ENCODE data around the gene HSPA1B.

The HSPA1B gene

DNA sequence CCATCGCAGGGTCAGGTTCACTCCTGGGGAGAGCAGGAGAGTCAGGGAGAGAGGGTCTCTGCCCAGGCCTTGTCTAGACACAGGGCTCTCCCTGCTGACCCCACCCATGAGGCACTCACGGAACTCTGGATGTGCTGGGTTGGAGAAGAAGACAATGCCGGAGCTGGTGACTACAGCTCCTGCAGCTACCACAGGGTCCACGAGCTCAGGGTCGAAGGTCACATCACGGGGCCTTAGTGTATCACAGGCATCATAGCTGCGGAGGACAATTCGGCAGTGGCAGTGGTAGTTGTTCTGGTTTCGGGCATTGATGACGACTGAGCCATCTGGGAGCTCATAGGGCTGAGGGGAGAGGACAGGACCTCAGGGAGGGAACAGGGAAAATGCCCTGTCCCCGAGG lies 32.4 kb downstream of the HSPA1B start (continued):
- TF ChIP-seq TRIM28 (IDR thresholded peaks at IDR 0.05; ENCODE audit: borderline replicate concordance, low read length), result no peak

DNA sequence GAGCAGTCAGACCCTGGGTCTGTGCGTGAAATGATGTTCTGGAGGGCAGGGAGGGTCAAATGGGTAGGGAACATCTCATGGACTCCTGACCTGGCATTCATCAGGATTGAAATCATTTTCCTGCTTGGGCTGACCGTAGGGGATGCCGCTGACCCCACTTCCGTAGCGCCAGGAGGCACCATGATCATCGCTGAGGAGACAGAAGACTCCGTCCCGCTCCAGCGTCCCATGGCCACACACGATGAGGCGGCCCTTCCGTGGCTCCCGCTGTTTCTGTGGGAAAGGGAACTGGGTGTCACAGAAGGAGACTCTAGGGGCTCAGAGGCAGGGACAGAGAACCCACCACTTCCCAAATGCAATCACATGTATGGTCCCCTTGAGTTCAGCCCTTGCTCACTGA lies 32.8 kb downstream of the HSPA1B start:
- Histone ChIP-seq H3K27ac (ENCODE audit: extremely low read depth, low read depth, low read length) (no peak overlapping the region), H3K4me3 (ENCODE audit: low read depth, low read length) (no peak overlapping the region), H3K9me3 (ENCODE audit: control insufficient read depth, insufficient read depth, low read depth, low read length) (no peaks in the 10 kb centered on the region), H3K4me1 (ENCODE audit: control insufficient read depth, insufficient read depth, low read length) (no peaks in the 10 kb centered on the region), H3K36me3 (ENCODE audit: control insufficient read depth in 2 of 2, insufficient read depth in 1 of 2, low read length in 2 of 2) (peaks cover 0 to 44% of the 10 kb centered on the region in 2 experiments; a peak in 2 of 3 replicates)
- POLR2A ChIA-PET, result interaction anchor here (0.5 to 2.0 kb wide), 4 partner anchors 19 to 46 kb away, joined by 3 to 7 read pairs (median 4); partner anchors contain the start of gene HSPA1B
- CTCF ChIA-PET, result interaction anchor here (0.9 to 1.5 kb wide), 3 partner anchors 79 to 188 kb away, joined by 3 to 4 read pairs (median 3); no protein-coding TSS in a partner anchor
- TF ChIP-seq GLIS2 (tag by site-specific recombination; IDR thresholded peaks at IDR 0.05) (no peak), ZNF514 (tag by site-specific recombination; IDR thresholded peaks at IDR 0.05) (no peak), ZNF747 (tag by site-specific recombination; IDR thresholded peaks at IDR 0.05) (no peak), ZNF580 (tag by site-specific recombination; IDR thresholded peaks at IDR 0.05) (no peak), ZNF350 (tag by site-specific recombination; IDR thresholded peaks at IDR 0.05) (no peak), ZBTB1 (tag by site-specific recombination; IDR thresholded peaks at IDR 0.05) (no peak), ZNF26 (tag by site-specific recombination; IDR thresholded peaks at IDR 0.05) (no peak), ZNF473 (tag by site-specific recombination; IDR thresholded peaks at IDR 0.05) (no peak), ZNF155 (tag by site-specific recombination; IDR thresholded peaks at IDR 0.05) (no peak), ZNF596 (tag by site-specific recombination; IDR thresholded peaks at IDR 0.05) (no peak), SETDB1 (IDR thresholded peaks at IDR 0.05; ENCODE audit: insufficient read length, low read length) (no peak), ZNF174 (tag by site-specific recombination; IDR thresholded peaks at IDR 0.05) (no peak), ZSCAN30 (tag by site-specific recombination; IDR thresholded peaks at IDR 0.05) (no peak), ZBTB6 (tag by site-specific recombination; IDR thresholded peaks at IDR 0.05) (no peak), ZNF670 (tag by site-specific recombination; IDR thresholded peaks at IDR 0.05; ENCODE audit: low read depth) (no peak), ZNF23 (tag by site-specific recombination; IDR thresholded peaks at IDR 0.05; ENCODE audit: borderline replicate concordance) (no peak), BCL11A (tag by site-specific recombination; IDR thresholded peaks at IDR 0.05; ENCODE audit: low read depth) (no peak), ZNF768 (tag by site-specific recombination; IDR thresholded peaks at IDR 0.05) (no peak)
- TF ChIP-seq, protein P1, sequence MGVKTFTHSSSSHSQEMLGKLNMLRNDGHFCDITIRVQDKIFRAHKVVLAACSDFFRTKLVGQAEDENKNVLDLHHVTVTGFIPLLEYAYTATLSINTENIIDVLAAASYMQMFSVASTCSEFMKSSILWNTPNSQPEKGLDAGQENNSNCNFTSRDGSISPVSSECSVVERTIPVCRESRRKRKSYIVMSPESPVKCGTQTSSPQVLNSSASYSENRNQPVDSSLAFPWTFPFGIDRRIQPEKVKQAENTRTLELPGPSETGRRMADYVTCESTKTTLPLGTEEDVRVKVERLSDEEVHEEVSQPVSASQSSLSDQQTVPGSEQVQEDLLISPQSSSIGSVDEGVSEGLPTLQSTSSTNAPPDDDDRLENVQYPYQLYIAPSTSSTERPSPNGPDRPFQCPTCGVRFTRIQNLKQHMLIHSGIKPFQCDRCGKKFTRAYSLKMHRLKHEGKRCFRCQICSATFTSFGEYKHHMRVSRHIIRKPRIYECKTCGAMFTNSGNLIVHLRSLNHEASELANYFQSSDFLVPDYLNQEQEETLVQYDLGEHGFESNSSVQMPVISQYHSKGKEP (tag by site-specific recombination; IDR thresholded peaks at IDR 0.05), result no peak

- CTCF ChIA-PET, result interaction anchor here (0.5 to 1.5 kb wide), 2 partner anchors 78 to 199 kb away, joined by 3 to 7 read pairs; no protein-coding TSS in a partner anchor
- TF ChIP-seq PATZ1 (tag by site-specific recombination; IDR thresholded peaks at IDR 0.05), result no peak
- TF ChIP-seq ZFP37 (tag by site-specific recombination; IDR thresholded peaks at IDR 0.05), result no peak
- no peak for TF ChIP-seq ZNF433 (tag by site-specific recombination; IDR thresholded peaks at IDR 0.05; ENCODE audit: low read depth)
- no peak for TF ChIP-seq KLF10 (tag by site-specific recombination; IDR thresholded peaks at IDR 0.05)
- no peak for TF ChIP-seq ZNF19 (tag by site-specific recombination; IDR thresholded peaks at IDR 0.05; ENCODE audit: low read depth)
- no peak for TF ChIP-seq ZNF426 (tag by site-specific recombination; IDR thresholded peaks at IDR 0.05)
- TF ChIP-seq ZBTB20 (tag by site-specific recombination; IDR thresholded peaks at IDR 0.05), result no peak
- no peak for TF ChIP-seq KLF9 (tag by site-specific recombination; IDR thresholded peaks at IDR 0.05; ENCODE audit: low read depth)
- TF ChIP-seq WT1 (tag by site-specific recombination; IDR thresholded peaks at IDR 0.05), result no peak
- no peak for TF ChIP-seq ZNF561 (tag by site-specific recombination; IDR thresholded peaks at IDR 0.05; ENCODE audit: borderline replicate concordance)
These were observed 33.6 kb downstream of the HSPA1B start for GRCh38 chr6:31861150-31861549.

More at GRCh38 chr6:31861150-31861549, 33.6 kb downstream of the HSPA1B start:
- Histone ChIP-seq H3K9me3 (ENCODE audit: control insufficient read depth, insufficient read depth, low read depth, low read length) (no peaks in the 10 kb centered on the region), H3K36me3 (ENCODE audit: control insufficient read depth in 2 of 2, insufficient read depth in 1 of 2, low read length in 2 of 2) (peaks cover 0 to 42% of the 10 kb centered on the region in 2 experiments; a peak in 2 of 3 replicates), H3K27ac (ENCODE audit: extremely low read depth, low read depth, low read length) (no peak overlapping the region), H3K4me3 (ENCODE audit: low read depth, low read length) (no peak overlapping the region), H3K4me1 (ENCODE audit: control insufficient read depth, insufficient read depth, low read length) (no peaks in the 10 kb centered on the region)
- POLR2A ChIA-PET, result interaction anchor here (1.3 kb wide), 1 partner anchor 34 kb away, joined by 3 read pairs; the partner anchor contains the start of gene HSPA1B
